Panc1 (cell line): ENCODE measurements around the gene SLC17A5. TPM values are rescaled to one million over a fixed set of nuclear protein-coding genes. Genes with fewer than 3 reads are reported as not detected.

Experiments used
- ATAC-seq: fragments of 200-7000 bp; cut with Tn5 transposase; 2 replicates; pipeline ENCODE4 v1.9.1; 2020; ENCODE audit warnings: mild to moderate bottlenecking, moderate library complexity
- BruUV-seq: library from RNA; stranded (reverse); fragments of 400-500 nt; replicated peaks from 2 replicates; lab custom pipeline; 2021; lab: Mats Ljungman, UMichigan
- CTCF ChIA-PET: fragments of 300-600 bp; sonication (Branson Sonifier 250); formaldehyde crosslinking; loops from one replicate; lab custom pipeline; 2022; ENCODE audit warnings: antibody characterized with exemption; lab: Charles Lee
- POLR2A ChIA-PET: fragments of 300-600 bp; sonication (Branson Sonifier 250); formaldehyde crosslinking; loops from one replicate; lab custom pipeline; 2022; ENCODE audit warnings: antibody characterized with exemption; lab: Charles Lee
- DNase-seq: peaks from one replicate; pipeline ENCODE4 v3.0.0-alpha.2; 2010; ENCODE audit warnings: low read depth, low spot score
- H3K27ac ChIP-seq: 2 replicates; pipeline ENCODE4 v1.5.1; 2011; ENCODE audit warnings: mild to moderate bottlenecking, low read length, inconsistent platforms
- H3K27me3 ChIP-seq: fragments of 200-500 bp; sonication (Bioruptor generic); 2 replicates; pipeline ENCODE4 v1.6.0; 2014; ENCODE audit warnings: low read length, inconsistent platforms; ENCODE audit not compliant: control insufficient read depth, insufficient read depth
- H3K36me3 ChIP-seq: fragments of 200-500 bp; sonication (Bioruptor generic); 2 replicates; pipeline ENCODE4 v1.5.1; 2014; ENCODE audit warnings: inconsistent platforms, mild to moderate bottlenecking, low read length, moderate library complexity; ENCODE audit not compliant: control insufficient read depth, insufficient read depth
- H3K4me1 ChIP-seq: 2 replicates; pipeline ENCODE4 v1.5.1; 2011; ENCODE audit warnings: inconsistent platforms, mild to moderate bottlenecking, low read length, moderate library complexity; ENCODE audit not compliant: control insufficient read depth, insufficient read depth
- H3K4me3 ChIP-seq, 2 experiments: 2 replicates each; pipeline ENCODE4 v1.5.1; 2011 to 2012; ENCODE audit warnings: low read depth in 2 of 2, low read length in 2 of 2, mild to moderate bottlenecking in 2 of 2, inconsistent platforms in 1 of 2, moderate library complexity in 1 of 2
- H3K9me3 ChIP-seq: fragments of 200-500 bp; sonication (Bioruptor generic); 2 replicates; pipeline ENCODE4 v1.5.1; 2014; ENCODE audit warnings: low read depth, mild to moderate bottlenecking, inconsistent platforms, low read length, moderate library complexity; ENCODE audit not compliant: control insufficient read depth, insufficient read depth
- POLR2AphosphoS5 ChIP-seq: IDR thresholded peaks from 2 replicates; pipeline ENCODE4 v1.6.1; 2012; ENCODE audit warnings: mild to moderate bottlenecking, low read depth, low read length, moderate library complexity
- SIN3A ChIP-seq: IDR thresholded peaks from 2 replicates; pipeline ENCODE4 v1.6.1; 2012; ENCODE audit warnings: low read depth, mild to moderate bottlenecking, low read length, moderate library complexity, borderline replicate concordance; ENCODE audit not compliant: insufficient read depth
- TCF7L2 ChIP-seq: IDR thresholded peaks from 2 replicates; pipeline ENCODE4 v1.6.1; 2011; ENCODE audit warnings: mild to moderate bottlenecking, low read depth, low read length, inconsistent platforms
- in situ Hi-C: cut with HindIII; loops from 2 replicates; pipeline ENCODE4 v1.10.0; 2016; ENCODE audit warnings: low sequenced_read_pairs, low pct_unique_long_range_greater_than_20kb
- intact Hi-C: fragments of 100-400 bp; cut with micrococcal nuclease; formaldehyde crosslinking; loops from one replicate; pipeline ENCODE4 v1.10.0; 2022; ENCODE audit not compliant: unreplicated experiment
- total RNA-seq: library from RNA; stranded (reverse); gene quantifications from one replicate; pipeline ENCODE4 v1.2.1, GENCODE V29; 2021; ENCODE audit not compliant: unreplicated experiment
- TF ChIP-seq, protein P1 (sequence below): fragments of 450-650 bp; IDR thresholded peaks from 2 replicates; pipeline ENCODE4 v1.5.1; 2017; ENCODE audit warnings: mild to moderate bottlenecking
- TF ChIP-seq, protein P2 (sequence below), 2 experiments: IDR thresholded peaks; 2 replicates each; pipeline ENCODE4 v1.6.1; 2011 to 2012; ENCODE audit warnings: low read depth in 2 of 2, control low read depth in 1 of 2, low read length in 1 of 2, mild to moderate bottlenecking in 1 of 2, moderate library complexity in 1 of 2; ENCODE audit not compliant: insufficient read depth in 1 of 2

Gene SLC17A5
- total RNA-seq, 1 experiment from 2014 or later = 20.6 TPM

DNA sequence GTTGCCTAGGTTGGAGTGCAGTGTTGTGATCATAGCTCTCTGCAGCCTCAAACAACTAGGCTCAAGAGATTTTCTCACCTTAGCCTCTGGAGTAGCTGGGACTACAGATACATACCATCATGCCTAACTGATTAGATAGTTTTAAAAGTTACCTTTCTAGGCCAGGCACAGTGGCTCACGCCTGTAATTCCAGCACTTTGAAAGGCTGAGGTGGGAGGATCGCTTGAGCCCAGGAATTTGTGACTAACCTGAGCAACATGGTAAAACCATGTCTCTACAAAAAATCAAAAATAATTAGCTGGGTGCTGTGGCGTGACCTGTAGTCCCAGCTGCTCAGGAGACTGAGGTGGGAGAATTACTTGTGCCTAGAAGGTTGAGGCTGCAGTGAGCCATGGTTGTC, 41.2 kb downstream of the SLC17A5 start:
- H3K9me3 ChIP-seq = no peaks in the 10 kb centered on the region
- POLR2A ChIA-PET = interaction anchor here (0.8 to 3.4 kb wide), 3 partner anchors 15 to 98 kb away, joined by 3 to 20 read pairs (median 4); no protein-coding TSS in a partner anchor
- BruUV-seq = no TSS peak
- peaks cover 19% of the 10 kb centered on the region for H3K4me1 ChIP-seq
- peak overlapping the region; percentile 23; the same call in 1 of the 2 replicates for H3K27ac ChIP-seq
- H3K36me3 ChIP-seq = no peaks in the 10 kb centered on the region
- in situ Hi-C loops (loop anchor here (25.0 kb wide), 1 partner anchor 125 kb away; no protein-coding TSS in a partner anchor), intact Hi-C loops (no loop called here)
- TF ChIP-seq SIN3A = no peak
- TF ChIP-seq TCF7L2 = no peak
- TF ChIP-seq POLR2AphosphoS5 = no peak
- TF ChIP-seq, protein P1, sequence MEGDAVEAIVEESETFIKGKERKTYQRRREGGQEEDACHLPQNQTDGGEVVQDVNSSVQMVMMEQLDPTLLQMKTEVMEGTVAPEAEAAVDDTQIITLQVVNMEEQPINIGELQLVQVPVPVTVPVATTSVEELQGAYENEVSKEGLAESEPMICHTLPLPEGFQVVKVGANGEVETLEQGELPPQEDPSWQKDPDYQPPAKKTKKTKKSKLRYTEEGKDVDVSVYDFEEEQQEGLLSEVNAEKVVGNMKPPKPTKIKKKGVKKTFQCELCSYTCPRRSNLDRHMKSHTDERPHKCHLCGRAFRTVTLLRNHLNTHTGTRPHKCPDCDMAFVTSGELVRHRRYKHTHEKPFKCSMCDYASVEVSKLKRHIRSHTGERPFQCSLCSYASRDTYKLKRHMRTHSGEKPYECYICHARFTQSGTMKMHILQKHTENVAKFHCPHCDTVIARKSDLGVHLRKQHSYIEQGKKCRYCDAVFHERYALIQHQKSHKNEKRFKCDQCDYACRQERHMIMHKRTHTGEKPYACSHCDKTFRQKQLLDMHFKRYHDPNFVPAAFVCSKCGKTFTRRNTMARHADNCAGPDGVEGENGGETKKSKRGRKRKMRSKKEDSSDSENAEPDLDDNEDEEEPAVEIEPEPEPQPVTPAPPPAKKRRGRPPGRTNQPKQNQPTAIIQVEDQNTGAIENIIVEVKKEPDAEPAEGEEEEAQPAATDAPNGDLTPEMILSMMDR = no peak
- TF ChIP-seq, protein P2, sequence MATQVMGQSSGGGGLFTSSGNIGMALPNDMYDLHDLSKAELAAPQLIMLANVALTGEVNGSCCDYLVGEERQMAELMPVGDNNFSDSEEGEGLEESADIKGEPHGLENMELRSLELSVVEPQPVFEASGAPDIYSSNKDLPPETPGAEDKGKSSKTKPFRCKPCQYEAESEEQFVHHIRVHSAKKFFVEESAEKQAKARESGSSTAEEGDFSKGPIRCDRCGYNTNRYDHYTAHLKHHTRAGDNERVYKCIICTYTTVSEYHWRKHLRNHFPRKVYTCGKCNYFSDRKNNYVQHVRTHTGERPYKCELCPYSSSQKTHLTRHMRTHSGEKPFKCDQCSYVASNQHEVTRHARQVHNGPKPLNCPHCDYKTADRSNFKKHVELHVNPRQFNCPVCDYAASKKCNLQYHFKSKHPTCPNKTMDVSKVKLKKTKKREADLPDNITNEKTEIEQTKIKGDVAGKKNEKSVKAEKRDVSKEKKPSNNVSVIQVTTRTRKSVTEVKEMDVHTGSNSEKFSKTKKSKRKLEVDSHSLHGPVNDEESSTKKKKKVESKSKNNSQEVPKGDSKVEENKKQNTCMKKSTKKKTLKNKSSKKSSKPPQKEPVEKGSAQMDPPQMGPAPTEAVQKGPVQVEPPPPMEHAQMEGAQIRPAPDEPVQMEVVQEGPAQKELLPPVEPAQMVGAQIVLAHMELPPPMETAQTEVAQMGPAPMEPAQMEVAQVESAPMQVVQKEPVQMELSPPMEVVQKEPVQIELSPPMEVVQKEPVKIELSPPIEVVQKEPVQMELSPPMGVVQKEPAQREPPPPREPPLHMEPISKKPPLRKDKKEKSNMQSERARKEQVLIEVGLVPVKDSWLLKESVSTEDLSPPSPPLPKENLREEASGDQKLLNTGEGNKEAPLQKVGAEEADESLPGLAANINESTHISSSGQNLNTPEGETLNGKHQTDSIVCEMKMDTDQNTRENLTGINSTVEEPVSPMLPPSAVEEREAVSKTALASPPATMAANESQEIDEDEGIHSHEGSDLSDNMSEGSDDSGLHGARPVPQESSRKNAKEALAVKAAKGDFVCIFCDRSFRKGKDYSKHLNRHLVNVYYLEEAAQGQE (IDR thresholded peaks at IDR 0.05; ENCODE audit: insufficient read depth in 1 of 2, low read depth in 2 of 2, low read length in 1 of 2) = no peak
- DNase-seq = no peak
- no peak overlapping the region for H3K4me3 ChIP-seq
- ATAC-seq = no peak
- no peaks in the 10 kb centered on the region for H3K27me3 ChIP-seq
- CTCF ChIA-PET = interaction anchor here (0.6 to 0.7 kb wide), 2 partner anchors 8 to 99 kb away, joined by 4 read pairs; no protein-coding TSS in a partner anchor

DNA sequence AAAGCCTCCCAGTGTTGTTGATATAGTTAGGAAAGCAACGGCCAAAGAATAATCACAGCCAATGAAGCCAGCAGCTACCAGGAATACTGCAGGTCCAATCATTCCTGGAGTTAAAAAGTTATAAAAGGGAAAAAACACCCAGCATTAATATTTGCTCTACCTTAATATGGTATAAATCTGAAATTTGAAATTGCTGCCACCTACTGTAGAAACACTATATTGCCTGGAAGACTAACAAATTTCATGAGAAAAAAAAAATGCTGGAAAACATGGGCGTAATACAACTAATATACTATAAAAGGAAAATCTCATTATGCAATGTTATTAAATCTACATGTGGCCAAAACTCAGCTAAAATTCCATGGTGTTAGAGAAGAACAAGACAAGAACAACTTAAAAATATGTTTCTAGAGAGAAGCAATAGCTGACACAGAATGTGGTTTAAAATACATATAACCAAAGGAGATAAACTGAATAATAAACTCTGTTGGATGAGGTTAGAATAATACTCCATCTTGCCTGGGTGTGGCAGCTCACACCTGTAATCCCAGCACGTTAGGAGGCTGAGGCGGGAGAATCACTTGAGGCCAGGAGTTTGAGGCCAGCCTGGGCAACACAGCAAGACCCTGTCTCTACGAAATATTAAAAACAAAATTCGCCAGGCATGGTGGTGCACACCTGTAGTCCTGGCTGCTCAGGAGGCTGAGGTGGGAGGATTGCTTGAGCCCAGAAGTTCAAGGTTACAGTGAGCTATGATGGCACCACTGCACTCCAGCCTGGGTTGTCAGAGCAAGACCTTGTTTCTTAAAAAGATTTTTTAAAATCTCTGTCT, 43.1 kb downstream of the SLC17A5 start:
- Histone ChIP-seq H3K4me1 (peaks cover 19% of the 10 kb centered on the region), H3K36me3 (no peaks in the 10 kb centered on the region), H3K9me3 (no peaks in the 10 kb centered on the region), H3K4me3 (no peak overlapping the region; a peak in 1 of 4 replicates), H3K27ac (peak overlapping the region; percentile 72), H3K27me3 (no peaks in the 10 kb centered on the region)
- TF ChIP-seq TCF7L2 (no peak), POLR2AphosphoS5 (no peak), SIN3A (no peak)
- TF ChIP-seq, protein P1 = peak; percentile 80; the same call in 1 of the 2 replicates
- TF ChIP-seq, protein P2 (IDR thresholded peaks at IDR 0.05; ENCODE audit: insufficient read depth in 1 of 2, low read depth in 2 of 2, low read length in 1 of 2) = no peak
- intact Hi-C loops = loop anchor here (1.0 kb wide), 1 partner anchor 94 kb away; no protein-coding TSS in a partner anchor
- in situ Hi-C loops = loop anchor here (25.0 kb wide), 1 partner anchor 123 kb away; no protein-coding TSS in a partner anchor
- POLR2A ChIA-PET = interaction anchor here (0.5 to 3.4 kb wide), 6 partner anchors 90 to 404 kb away, joined by 3 to 20 read pairs (median 4); partner anchors contain the start of gene EEF1A1
- CTCF ChIA-PET = interaction anchor here (0.6 to 1.2 kb wide), 5 partner anchors 16 to 111 kb away, joined by 3 to 5 read pairs (median 3); no protein-coding TSS in a partner anchor
- ATAC-seq (peak; percentile 77), DNase-seq (peak; percentile 63)
- BruUV-seq = no TSS peak
